Breast epithelium (tissue), 3 donors: ENCODE results near the gene VEPH1.

Source experiments
- POLR2A ChIP-seq: fragments of 450-650 bp; IDR thresholded peaks from one replicate; pipeline ENCODE4 v1.6.1; 2016; ENCODE audit warnings: antibody characterized with exemption, mild to moderate bottlenecking, moderate library complexity
- TF ChIP-seq, protein P1 (sequence below), 3 donors: fragments of 450-650 bp; IDR thresholded peaks; one replicate each; pipeline ENCODE4 v1.5.1; 2016 to 2017; ENCODE audit warnings: antibody characterized with exemption in 3 of 3, mild to moderate bottlenecking in 3 of 3, moderate library complexity in 3 of 3

DNA sequence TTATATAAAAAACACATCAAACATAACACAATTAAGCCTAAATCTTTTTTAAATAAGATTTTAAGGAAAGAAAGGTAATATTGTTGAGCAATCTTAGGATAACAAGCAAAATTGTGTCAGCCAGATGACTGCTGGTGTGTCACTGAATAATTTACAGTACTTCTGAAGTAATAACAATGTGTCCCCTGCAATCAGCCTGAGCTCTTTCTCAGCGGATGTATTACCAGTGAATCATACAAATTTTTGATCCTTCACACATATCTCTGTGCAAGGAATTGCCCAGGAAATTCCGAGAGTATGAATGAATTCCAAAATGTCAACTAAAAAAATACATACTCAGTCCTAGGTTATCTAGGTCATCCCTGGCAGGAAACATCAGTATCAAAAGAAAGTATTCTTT lies 143.2 kb downstream of the VEPH1 start:
- TF ChIP-seq, protein P1, sequence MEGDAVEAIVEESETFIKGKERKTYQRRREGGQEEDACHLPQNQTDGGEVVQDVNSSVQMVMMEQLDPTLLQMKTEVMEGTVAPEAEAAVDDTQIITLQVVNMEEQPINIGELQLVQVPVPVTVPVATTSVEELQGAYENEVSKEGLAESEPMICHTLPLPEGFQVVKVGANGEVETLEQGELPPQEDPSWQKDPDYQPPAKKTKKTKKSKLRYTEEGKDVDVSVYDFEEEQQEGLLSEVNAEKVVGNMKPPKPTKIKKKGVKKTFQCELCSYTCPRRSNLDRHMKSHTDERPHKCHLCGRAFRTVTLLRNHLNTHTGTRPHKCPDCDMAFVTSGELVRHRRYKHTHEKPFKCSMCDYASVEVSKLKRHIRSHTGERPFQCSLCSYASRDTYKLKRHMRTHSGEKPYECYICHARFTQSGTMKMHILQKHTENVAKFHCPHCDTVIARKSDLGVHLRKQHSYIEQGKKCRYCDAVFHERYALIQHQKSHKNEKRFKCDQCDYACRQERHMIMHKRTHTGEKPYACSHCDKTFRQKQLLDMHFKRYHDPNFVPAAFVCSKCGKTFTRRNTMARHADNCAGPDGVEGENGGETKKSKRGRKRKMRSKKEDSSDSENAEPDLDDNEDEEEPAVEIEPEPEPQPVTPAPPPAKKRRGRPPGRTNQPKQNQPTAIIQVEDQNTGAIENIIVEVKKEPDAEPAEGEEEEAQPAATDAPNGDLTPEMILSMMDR (IDR thresholded peaks at IDR 0.05): no peak
- no peak for TF ChIP-seq POLR2A
